GM23338 (cell line): ENCODE measurements around the gene RIOK3. TPM values are rescaled to one million over a fixed set of nuclear protein-coding genes. Genes with fewer than 3 reads are reported as not detected.

Experiments used
- ATAC-seq: fragments of 200-7000 bp; cut with Tn5 transposase; 3 replicates; pipeline ENCODE4 v1.9.1; 2020
- DNase-seq: peaks from one replicate; pipeline ENCODE4 v3.0.0-alpha.2; 2015; ENCODE audit warnings: low spot score
- H2AFZ ChIP-seq: fragments of 200-600 bp; sonication (generic); 2 replicates; pipeline ENCODE4 v1.8.0; 2016; ENCODE audit warnings: antibody characterized with exemption, mild to moderate bottlenecking, moderate library complexity
- H3F3A ChIP-seq: fragments of 200-600 bp; sonication (generic); replicated peaks from 2 replicates; pipeline ENCODE4 v1.8.0; 2017; ENCODE audit warnings: antibody characterized with exemption, mixed run types, low read depth
- H3K27ac ChIP-seq: fragments of 200-600 bp; sonication (generic); 2 replicates; pipeline ENCODE4 v1.6.1; 2016; ENCODE audit warnings: low read depth
- H3K27me3 ChIP-seq: fragments of 200-600 bp; sonication (generic); 2 replicates; pipeline ENCODE4 v1.8.0; 2016; ENCODE audit warnings: mild to moderate bottlenecking, mixed run types, moderate library complexity; ENCODE audit not compliant: insufficient read depth
- H3K36me3 ChIP-seq: fragments of 200-600 bp; sonication (generic); 2 replicates; pipeline ENCODE4 v1.8.0; 2016; ENCODE audit warnings: mild to moderate bottlenecking; ENCODE audit not compliant: insufficient read depth
- H3K4me1 ChIP-seq: fragments of 200-600 bp; sonication (generic); 2 replicates; pipeline ENCODE4 v1.8.0; 2016; ENCODE audit warnings: mild to moderate bottlenecking, moderate library complexity; ENCODE audit not compliant: insufficient read depth
- H3K4me2 ChIP-seq: fragments of 200-600 bp; sonication (generic); 2 replicates; pipeline ENCODE4 v1.7.1; 2017; ENCODE audit warnings: mixed run types
- H3K4me3 ChIP-seq: fragments of 200-600 bp; sonication (generic); 2 replicates; pipeline ENCODE4 v1.6.1; 2016; ENCODE audit warnings: mixed run types
- H3K79me2 ChIP-seq: fragments of 200-600 bp; sonication (generic); replicated peaks from 2 replicates; pipeline ENCODE4 v1.8.0; 2017; ENCODE audit warnings: mild to moderate bottlenecking; ENCODE audit not compliant: insufficient read depth
- H3K9me2 ChIP-seq: fragments of 200-600 bp; sonication (generic); 2 replicates; pipeline ENCODE4 v1.8.0; 2017; ENCODE audit not compliant: insufficient read depth
- H4K20me1 ChIP-seq: fragments of 200-600 bp; sonication (generic); replicated peaks from 2 replicates; pipeline ENCODE4 v1.8.0; 2017; ENCODE audit warnings: mild to moderate bottlenecking; ENCODE audit not compliant: insufficient read depth
- H3K27ac Mint-ChIP-seq: 2 replicates; pipeline ENCODE4 v1.8.0; 2020; ENCODE audit warnings: inconsistent platforms, mild to moderate bottlenecking, moderate library complexity, mixed read lengths
- H3K27me3 Mint-ChIP-seq: 3 replicates; pipeline ENCODE4 v1.8.0; 2022; ENCODE audit warnings: low read depth, mild to moderate bottlenecking, moderate library complexity, mixed read lengths, inconsistent platforms; ENCODE audit not compliant: insufficient read depth, poor library complexity
- H3K36me3 Mint-ChIP-seq: 3 replicates; pipeline ENCODE4 v1.8.0; 2021; ENCODE audit warnings: low read depth, mild to moderate bottlenecking, inconsistent platforms, moderate library complexity, mixed read lengths
- H3K4me1 Mint-ChIP-seq: 3 replicates; pipeline ENCODE4 v1.8.0; 2020; ENCODE audit warnings: mild to moderate bottlenecking, inconsistent platforms, mixed read lengths
- H3K4me3 Mint-ChIP-seq: 3 replicates; pipeline ENCODE4 v1.8.0; 2021; ENCODE audit warnings: moderate library complexity, mild to moderate bottlenecking, inconsistent platforms, mixed read lengths
- H3K9me3 Mint-ChIP-seq: 3 replicates; pipeline ENCODE4 v1.8.0; 2020; ENCODE audit warnings: moderate library complexity, mild to moderate bottlenecking, inconsistent platforms, mixed read lengths
- CREB1 ChIP-seq: fragments of 250-450 bp; sonication (Bioruptor Pico); IDR thresholded peaks from 2 replicates; pipeline ENCODE4 v1.5.0; 2020; ENCODE audit warnings: low read depth, mild to moderate bottlenecking, moderate library complexity
- ETS1 ChIP-seq: IDR thresholded peaks from 2 replicates; pipeline ENCODE4 v1.6.1; 2016; ENCODE audit warnings: antibody characterized with exemption
- EZH2 ChIP-seq: fragments of 200-600 bp; sonication (generic); IDR thresholded peaks from one replicate; pipeline ENCODE4 v1.8.0; 2017; ENCODE audit warnings: antibody characterized with exemption, mild to moderate bottlenecking, low read depth; ENCODE audit not compliant: unreplicated experiment
- JUNB ChIP-seq: IDR thresholded peaks from one replicate; pipeline ENCODE4 v1.6.1; 2016; ENCODE audit warnings: antibody characterized with exemption; ENCODE audit not compliant: unreplicated experiment
- POLR2AphosphoS5 ChIP-seq: IDR thresholded peaks from 2 replicates; pipeline ENCODE4 v1.6.1; 2016; ENCODE audit warnings: antibody characterized with exemption, low read depth
- ZNF114 ChIP-seq: fragments of 250-450 bp; sonication (Bioruptor Pico); IDR thresholded peaks from 2 replicates; pipeline ENCODE4 v1.5.0; 2020; ENCODE audit warnings: mild to moderate bottlenecking, moderate library complexity
- ZNF462 ChIP-seq: fragments of 250-450 bp; sonication (Bioruptor Pico); IDR thresholded peaks from 2 replicates; pipeline ENCODE4 v1.5.0; 2020; ENCODE audit warnings: mild to moderate bottlenecking, moderate library complexity
- polyA plus RNA-seq: library from polyadenylated mRNA; unstranded; fragments of >200 nt; fragmentation: Nextera tagmentation; extraction: Ambion mirVana; gene quantifications from 2 replicates; pipeline ENCODE4 v1.2.1, GENCODE V29; 2016
- total RNA-seq: library from RNA; depleted of rRNA; stranded (reverse); fragments of >200 nt; shearing (Covaris generic); gene quantifications from 2 replicates; pipeline ENCODE4 v1.2.3, GENCODE V29; 2014

RIOK3 gene
- total and polyA plus RNA-seq, 2 experiments from 2014 or later, result 20.8 to 22.1 TPM

GRCh38 chr18:23521271-23521670, 68.2 kb downstream of the RIOK3 start:
- DNase-seq, result no peak
- H3K9me3 Mint-ChIP-seq, result no peaks in the 10 kb centered on the region
- Histone ChIP-seq H3K9me2 (no peaks in the 10 kb centered on the region), H3K79me2 (no peaks in the 10 kb centered on the region), H3K27me3 (no peaks in the 10 kb centered on the region), H3K36me3 (peaks cover 47% of the 10 kb centered on the region), H3K4me3 (no peak overlapping the region), H3K4me2 (no peak overlapping the region), H4K20me1 (peaks cover 7% of the 10 kb centered on the region), H3F3A (no peaks in the 10 kb centered on the region), H3K27ac (no peak overlapping the region), H3K4me1 (no peaks in the 10 kb centered on the region), H2AFZ (no peak overlapping the region)
- peaks cover 4% of the 10 kb centered on the region for H3K4me1 Mint-ChIP-seq
- no peak for ATAC-seq
- H3K36me3 Mint-ChIP-seq, result peaks cover 61% of the 10 kb centered on the region
- no peak overlapping the region for H3K27ac Mint-ChIP-seq
- TF ChIP-seq EZH2 (no peak), POLR2AphosphoS5 (no peak), CREB1 (CRISPR knock-in tag) (no peak)
- no peak overlapping the region for H3K4me3 Mint-ChIP-seq
- no peaks in the 10 kb centered on the region for H3K27me3 Mint-ChIP-seq

GRCh38 chr18:23521907-23522306, 68.8 kb downstream of the RIOK3 start:
- Mint-ChIP-seq H3K4me1 (peaks cover 4% of the 10 kb centered on the region), H3K36me3 (peaks cover 66% of the 10 kb centered on the region), H3K9me3 (no peaks in the 10 kb centered on the region), H3K27ac (no peak overlapping the region), H3K27me3 (no peaks in the 10 kb centered on the region), H3K4me3 (no peak overlapping the region)
- no peaks in the 10 kb centered on the region for H3K79me2 ChIP-seq
- no peaks in the 10 kb centered on the region for H3F3A ChIP-seq
- peaks cover 42% of the 10 kb centered on the region for H3K36me3 ChIP-seq
- H3K27ac ChIP-seq, result no peak overlapping the region
- H3K4me3 ChIP-seq, result no peak overlapping the region
- DNase-seq (no peak), ATAC-seq (no peak)
- no peaks in the 10 kb centered on the region for H3K27me3 ChIP-seq
- TF ChIP-seq ZNF114 (CRISPR knock-in tag) (no peak), JUNB (no peak), ETS1 (no peak), ZNF462 (CRISPR knock-in tag) (no peak)
- no peak overlapping the region for H2AFZ ChIP-seq
- H3K4me1 ChIP-seq, result no peaks in the 10 kb centered on the region
- H3K9me2 ChIP-seq, result no peaks in the 10 kb centered on the region
- no peak overlapping the region for H3K4me2 ChIP-seq
- peaks cover 7% of the 10 kb centered on the region for H4K20me1 ChIP-seq
